Measurements from ENCODE around the gene ANKH. TPM values are rescaled to one million over a fixed set of nuclear protein-coding genes. Genes with fewer than 3 reads are reported as not detected.
A peak's percentile ranks its signal among the peaks of the same experiment; 100 is the strongest.
"Not testable (repeated sequence)": the region's sequence is repeated elsewhere in the genome, so short reads cannot be mapped to it uniquely, and the experiment has no call there.

Gene ANKH
- total RNA-seq (2014; rRNA removed; shearing (Covaris generic)): 5.1 and 5.2 TPM in 2 replicates

DNA sequence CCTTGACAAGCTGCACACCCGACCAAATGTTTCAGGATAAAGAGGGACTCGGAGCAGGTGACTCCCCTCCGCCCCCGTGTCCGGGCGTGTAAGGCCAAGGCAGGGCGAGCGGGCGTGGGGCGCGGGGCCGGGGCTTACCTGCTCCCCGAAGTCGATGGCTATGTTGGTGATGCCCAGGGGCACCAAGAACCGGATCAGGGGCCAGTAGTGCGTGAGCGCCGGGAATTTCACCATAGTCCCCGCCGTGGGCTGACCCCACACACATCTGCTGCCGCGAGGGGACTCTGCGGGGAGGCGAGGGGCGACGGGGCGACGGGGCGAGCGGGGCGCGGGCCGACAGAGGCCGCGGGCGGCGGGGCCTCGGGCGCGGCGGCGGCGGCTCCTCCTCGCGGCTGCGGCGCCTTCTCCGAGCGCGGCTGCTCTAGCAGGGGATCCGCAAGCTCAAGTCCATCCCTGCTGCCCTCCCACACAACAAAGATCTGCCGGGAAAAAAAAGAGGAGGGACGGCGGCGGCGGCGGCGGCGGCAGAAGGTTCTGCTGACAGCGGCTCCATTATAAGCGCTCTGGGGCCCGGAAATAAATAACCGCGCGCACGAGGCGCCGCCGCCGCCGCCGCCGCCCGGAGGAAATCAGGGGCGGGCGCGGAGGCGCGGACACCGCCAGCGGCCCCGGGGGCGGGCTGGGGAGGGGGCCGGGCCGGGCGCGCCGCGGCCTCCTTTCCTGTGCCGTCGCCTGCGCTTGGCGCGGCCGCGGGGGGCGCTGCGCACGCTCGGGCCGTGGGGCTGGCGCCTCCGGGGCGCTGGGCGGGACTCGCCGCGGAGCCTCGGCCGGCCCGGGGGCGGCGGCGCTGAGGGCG, at the start of gene ANKH:
ANKH (minus strand) TSS at position 565 of the 856 bp plus-strand sequence; CDS start at position 234, 331 bp downstream.
- Histone ChIP-seq H3K4me1 (no peaks in the 10 kb centered on the region), H3K4me3 (peak within 1 kb of the TSS; percentile 59), H3K27me3 (no peaks in the 10 kb centered on the region), H3K36me3 (no peaks in the 10 kb centered on the region), H3K9me3 (replicated peaks) (no peaks in the 10 kb centered on the region), H3K27ac (no peak within 1 kb of the TSS; the same call in 1 of the 2 replicates)
- peak; percentile 49 to 69 for DNase-seq

DNA sequence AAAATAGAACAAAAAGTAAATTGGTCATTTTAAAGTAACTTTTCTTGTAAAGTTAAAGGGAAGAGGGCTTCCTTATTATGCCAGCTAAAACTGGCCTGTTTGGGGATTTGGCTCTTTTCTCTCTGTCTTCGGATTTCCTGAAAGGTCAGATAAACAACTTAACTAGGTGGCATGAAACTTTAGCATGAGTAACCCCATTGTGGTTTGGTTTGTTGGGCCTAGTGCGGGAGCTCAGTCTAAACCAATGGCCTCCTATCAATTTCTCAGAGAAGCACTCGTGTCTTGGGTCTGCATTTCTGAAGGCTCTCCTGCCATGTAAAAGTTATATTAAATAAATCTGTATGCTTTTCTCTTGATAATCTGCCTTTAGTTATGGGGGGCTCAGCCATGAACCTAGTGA, 48.5 kb upstream of the ANKH start:
- no peaks in the 10 kb centered on the region for H3K36me3 ChIP-seq
- no peak for DNase-seq
- H3K4me1 ChIP-seq: no peaks in the 10 kb centered on the region
- H3K9me3 ChIP-seq (replicated peaks): no peaks in the 10 kb centered on the region
- H3K27me3 ChIP-seq: no peaks in the 10 kb centered on the region
- H3K27ac ChIP-seq: no peak overlapping the region
- H3K4me3 ChIP-seq: no peak overlapping the region

DNA sequence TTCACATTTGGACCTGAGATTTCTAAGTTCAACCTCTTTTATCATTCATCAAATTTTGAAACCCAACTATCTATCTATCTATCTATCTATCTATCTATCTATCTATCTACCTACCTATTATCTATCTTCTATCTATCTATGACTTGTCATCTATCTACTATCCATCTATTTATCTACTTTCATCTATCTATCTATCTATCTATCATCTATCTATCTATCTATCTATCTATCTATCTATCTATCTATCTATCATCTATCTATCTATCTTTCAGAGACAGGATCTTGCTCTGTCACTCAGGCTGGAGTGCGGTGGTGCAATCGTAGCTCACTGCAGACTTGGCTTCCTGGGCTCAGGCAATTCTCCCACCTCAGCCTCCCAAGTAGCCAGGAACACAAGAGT, 47.5 kb upstream of the ANKH start:
- H3K27ac ChIP-seq; H3K36me3 ChIP-seq; H3K4me3 ChIP-seq; DNase-seq; H3K27me3 ChIP-seq; H3K4me1 ChIP-seq; H3K9me3 ChIP-seq (replicated peaks): not testable (repeated sequence)

DNA sequence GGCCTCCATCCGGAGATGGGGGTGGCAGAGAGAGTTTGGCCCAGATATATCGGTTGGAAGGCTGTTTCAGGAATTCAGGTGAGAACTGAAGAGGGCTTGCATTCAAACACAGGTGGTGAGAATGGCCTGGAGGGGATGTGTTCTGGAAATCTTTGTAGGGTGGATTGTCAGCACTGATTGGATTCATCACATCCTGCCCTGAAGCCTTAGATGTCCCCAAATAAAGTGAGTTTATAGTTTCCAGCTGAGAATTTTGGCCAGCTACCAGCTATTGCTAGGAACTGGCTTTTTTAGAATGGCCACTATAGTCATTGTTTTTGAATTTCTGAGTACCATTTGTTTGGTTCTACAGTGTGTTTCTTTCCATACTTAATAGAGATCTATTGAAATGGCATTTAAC, 46.1 kb upstream of the ANKH start:
- no peaks in the 10 kb centered on the region for H3K27me3 ChIP-seq
- H3K4me3 ChIP-seq: no peak overlapping the region
- no peaks in the 10 kb centered on the region for H3K4me1 ChIP-seq
- DNase-seq: no peak
- no peaks in the 10 kb centered on the region for H3K9me3 ChIP-seq (replicated peaks)
- no peaks in the 10 kb centered on the region for H3K36me3 ChIP-seq
- H3K27ac ChIP-seq: no peak overlapping the region

DNA sequence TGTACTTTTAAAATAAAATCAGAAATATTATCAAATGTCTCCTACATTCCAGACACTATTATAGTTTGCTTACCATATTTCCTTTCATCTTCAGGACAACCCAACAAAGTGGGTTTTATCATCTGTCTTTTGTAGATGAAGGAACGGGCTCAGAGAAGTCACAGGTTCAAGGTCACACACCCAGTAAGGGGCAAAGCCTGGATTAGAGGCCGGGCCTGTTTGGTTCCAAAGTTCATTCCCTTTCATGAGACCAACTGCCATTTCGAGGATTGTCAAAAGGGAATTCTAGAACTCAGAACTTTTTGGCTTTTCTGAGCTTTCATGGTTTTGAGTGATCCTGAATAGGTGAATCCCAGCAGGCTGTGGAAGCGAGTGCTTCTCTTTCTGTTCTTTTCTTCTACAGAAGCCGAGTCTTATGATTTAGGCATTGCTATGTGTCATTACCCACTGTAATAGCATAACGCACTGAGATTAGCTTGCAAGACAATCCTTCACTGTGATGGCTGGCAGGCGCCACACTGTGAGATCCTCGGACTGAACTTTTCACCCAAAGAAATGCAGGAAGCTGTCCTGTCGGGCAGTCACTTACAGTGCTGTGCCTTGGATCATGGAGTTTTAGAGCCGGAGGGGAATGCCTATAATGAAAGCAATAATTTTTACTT, 43.8 kb upstream of the ANKH start:
- DNase-seq: no peak
- Histone ChIP-seq H3K4me3 (no peak overlapping the region), H3K27me3 (no peaks in the 10 kb centered on the region), H3K36me3 (no peaks in the 10 kb centered on the region), H3K27ac (no peak overlapping the region), H3K4me1 (no peaks in the 10 kb centered on the region), H3K9me3 (replicated peaks) (no peaks in the 10 kb centered on the region)

DNA sequence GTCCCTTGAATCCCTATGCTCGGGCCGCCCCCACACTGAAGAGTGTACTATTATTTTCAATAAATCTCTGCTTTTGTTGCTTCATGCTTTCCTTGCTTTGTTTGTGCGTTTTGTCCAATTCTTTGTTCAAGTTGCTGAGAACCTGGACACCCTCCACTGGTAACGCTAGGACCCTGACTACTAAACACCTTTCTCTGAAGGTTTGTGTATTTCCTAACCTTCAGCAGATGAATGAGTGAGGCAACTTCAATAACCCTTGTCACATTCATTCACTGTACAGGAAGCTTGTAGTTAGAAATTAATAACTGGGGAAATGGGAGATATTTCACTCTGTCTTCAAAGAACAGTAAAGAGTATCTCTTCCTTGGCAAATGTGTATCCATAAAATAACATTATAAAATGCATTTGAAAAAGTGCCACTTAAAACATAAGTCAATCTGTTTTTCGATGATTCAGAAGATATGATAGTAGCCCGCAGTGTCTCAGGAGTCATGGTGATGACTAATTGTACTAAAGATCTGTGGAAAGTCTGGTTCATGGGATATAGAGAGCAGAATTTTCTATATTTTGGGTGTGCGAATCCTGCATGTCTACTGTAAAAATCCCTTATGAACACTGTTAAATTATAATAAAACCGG, 43.2 kb upstream of the ANKH start:
- no peaks in the 10 kb centered on the region for H3K9me3 ChIP-seq (replicated peaks)
- no peak overlapping the region for H3K4me3 ChIP-seq
- H3K27me3 ChIP-seq: no peaks in the 10 kb centered on the region
- no peaks in the 10 kb centered on the region for H3K36me3 ChIP-seq
- no peaks in the 10 kb centered on the region for H3K4me1 ChIP-seq
- DNase-seq: no peak
- no peak overlapping the region for H3K27ac ChIP-seq

DNA sequence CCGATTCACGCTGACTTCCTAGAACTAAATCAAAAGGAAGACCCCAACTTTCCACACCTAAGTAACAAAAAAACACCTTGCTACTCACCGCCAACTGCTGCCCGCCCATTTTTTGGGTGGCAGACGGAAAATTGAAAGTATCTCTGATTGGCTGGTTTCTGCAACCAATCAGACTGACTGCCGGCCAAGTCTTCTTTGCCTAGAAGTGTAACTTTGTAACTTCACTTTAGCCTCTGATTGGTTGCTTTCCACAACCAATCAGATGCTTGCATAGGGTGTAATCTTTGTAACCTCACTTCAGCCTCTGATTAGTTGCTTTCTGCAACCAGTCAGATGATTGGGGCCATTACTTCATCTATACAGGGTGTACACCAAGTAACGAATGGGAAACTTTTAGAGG, 42.6 kb upstream of the ANKH start:
- no peaks in the 10 kb centered on the region for H3K9me3 ChIP-seq (replicated peaks)
- H3K4me3 ChIP-seq: no peak overlapping the region
- no peaks in the 10 kb centered on the region for H3K27me3 ChIP-seq
- DNase-seq: no peak
- H3K4me1 ChIP-seq: no peaks in the 10 kb centered on the region
- no peak overlapping the region for H3K27ac ChIP-seq
- H3K36me3 ChIP-seq: no peaks in the 10 kb centered on the region

DNA sequence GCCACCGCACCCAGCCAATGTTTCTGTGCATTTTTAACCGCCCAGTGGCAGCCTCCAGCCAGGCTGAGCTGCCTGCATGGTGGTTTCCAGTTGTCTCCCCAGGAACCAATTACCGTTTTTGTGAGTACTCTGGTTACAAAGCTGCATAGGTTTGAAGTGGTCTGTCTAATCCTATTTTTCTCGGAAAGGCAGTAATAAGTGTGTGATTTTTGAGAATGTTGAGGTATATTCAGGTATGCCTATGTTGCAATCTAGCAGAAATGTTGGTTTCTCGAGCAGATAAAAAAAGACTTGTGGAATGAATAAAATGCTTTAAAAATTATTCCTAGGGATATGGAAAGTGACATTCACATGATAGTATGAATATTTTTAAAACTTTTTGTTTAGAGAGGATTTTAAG, 41.5 kb upstream of the ANKH start:
- H3K9me3 ChIP-seq (replicated peaks): no peaks in the 10 kb centered on the region
- DNase-seq: no peak
- H3K4me1 ChIP-seq: no peaks in the 10 kb centered on the region
- no peak overlapping the region for H3K27ac ChIP-seq
- no peaks in the 10 kb centered on the region for H3K36me3 ChIP-seq
- no peak overlapping the region for H3K4me3 ChIP-seq
- H3K27me3 ChIP-seq: no peaks in the 10 kb centered on the region

DNA sequence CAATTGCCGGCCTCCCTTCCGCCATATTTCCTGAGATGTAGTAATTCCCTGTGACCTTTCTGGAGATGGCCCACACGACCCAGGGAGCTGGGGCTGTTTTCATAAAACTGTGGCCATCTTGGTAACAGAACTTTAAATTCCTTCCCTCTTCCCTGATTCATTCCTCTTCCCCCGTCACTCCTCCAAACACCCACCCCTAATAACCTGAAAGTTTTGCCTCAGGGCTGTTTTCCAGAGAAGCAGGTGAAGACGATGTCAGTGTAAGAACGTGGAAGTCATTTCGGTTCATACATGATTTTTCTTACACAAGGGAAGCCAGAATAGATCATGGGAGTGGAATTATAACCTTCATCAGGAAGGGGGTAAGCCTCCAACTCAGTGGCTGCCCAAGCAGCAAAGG, 40.6 kb upstream of the ANKH start:
- H3K27ac ChIP-seq: no peak overlapping the region
- no peaks in the 10 kb centered on the region for H3K9me3 ChIP-seq (replicated peaks)
- no peak for DNase-seq
- H3K36me3 ChIP-seq: no peaks in the 10 kb centered on the region
- no peaks in the 10 kb centered on the region for H3K27me3 ChIP-seq
- no peaks in the 10 kb centered on the region for H3K4me1 ChIP-seq
- H3K4me3 ChIP-seq: no peak overlapping the region

DNA sequence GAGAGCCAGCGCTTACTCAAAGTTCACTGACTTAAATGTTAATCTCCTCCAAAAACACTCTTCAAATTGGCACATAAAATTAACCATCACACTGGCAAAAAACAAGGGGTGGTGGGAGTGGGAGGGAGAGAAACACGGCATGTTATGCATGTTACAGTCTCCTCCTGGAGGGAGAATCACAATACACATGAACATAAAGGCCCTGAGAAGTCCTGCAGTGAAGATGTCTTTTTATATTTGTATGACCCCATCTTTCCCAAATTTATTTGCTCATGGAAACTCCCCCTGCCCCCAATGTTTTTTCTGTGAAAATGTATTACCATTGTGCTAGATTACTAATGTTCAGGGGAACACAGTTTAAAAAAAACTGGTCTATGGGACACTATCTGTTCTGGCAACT, 37.8 kb upstream of the ANKH start:
- Histone ChIP-seq H3K4me1 (no peaks in the 10 kb centered on the region), H3K4me3 (no peak overlapping the region), H3K27ac (no peak overlapping the region), H3K27me3 (no peaks in the 10 kb centered on the region), H3K36me3 (no peaks in the 10 kb centered on the region), H3K9me3 (replicated peaks) (no peaks in the 10 kb centered on the region)
- no peak for DNase-seq

DNA sequence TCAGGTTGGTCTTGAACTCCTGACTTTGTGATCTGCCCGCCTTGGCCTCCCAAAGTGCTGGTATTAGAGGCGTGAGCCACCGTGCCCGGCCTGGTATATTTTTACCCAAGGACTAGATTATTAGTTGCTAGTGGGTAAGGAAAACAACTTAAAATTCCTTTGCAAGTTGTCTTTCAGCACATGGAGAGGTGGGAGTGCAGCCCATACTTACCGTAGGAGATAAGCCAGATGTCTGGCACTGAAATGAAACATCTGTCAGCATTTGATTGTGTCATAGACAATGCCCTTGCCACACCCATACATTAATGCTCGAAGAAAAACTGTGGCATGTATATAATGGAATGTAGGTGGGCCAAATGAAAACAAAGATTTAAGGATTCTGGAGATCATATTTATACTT, 36.6 kb upstream of the ANKH start:
- Histone ChIP-seq H3K9me3 (replicated peaks) (no peaks in the 10 kb centered on the region), H3K4me3 (no peak overlapping the region), H3K27ac (no peak overlapping the region), H3K36me3 (no peaks in the 10 kb centered on the region), H3K4me1 (no peaks in the 10 kb centered on the region), H3K27me3 (no peaks in the 10 kb centered on the region)
- DNase-seq: no peak

DNA sequence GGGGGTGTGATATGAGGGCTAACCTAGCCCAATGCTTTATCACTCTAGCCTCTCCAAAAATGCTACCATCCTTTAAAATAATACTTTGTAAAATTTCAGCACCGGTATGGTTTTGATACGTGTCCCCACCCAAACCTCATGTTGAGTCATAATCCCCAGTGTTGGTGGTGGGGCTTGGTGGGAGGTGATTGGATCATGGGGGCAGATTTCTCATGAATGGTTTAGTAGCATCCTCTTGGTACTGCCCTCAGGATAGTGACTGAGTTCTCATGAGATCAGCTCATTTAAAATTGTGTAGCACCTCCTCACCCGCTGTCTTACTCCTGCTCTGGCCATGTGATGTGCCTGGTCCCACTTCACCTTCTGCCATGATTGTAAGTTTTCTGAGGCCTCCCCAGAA, 35.0 kb upstream of the ANKH start:
- no peaks in the 10 kb centered on the region for H3K9me3 ChIP-seq (replicated peaks)
- no peaks in the 10 kb centered on the region for H3K27me3 ChIP-seq
- H3K36me3 ChIP-seq: no peaks in the 10 kb centered on the region
- no peak overlapping the region for H3K27ac ChIP-seq
- no peak overlapping the region for H3K4me3 ChIP-seq
- no peak for DNase-seq
- no peaks in the 10 kb centered on the region for H3K4me1 ChIP-seq

DNA sequence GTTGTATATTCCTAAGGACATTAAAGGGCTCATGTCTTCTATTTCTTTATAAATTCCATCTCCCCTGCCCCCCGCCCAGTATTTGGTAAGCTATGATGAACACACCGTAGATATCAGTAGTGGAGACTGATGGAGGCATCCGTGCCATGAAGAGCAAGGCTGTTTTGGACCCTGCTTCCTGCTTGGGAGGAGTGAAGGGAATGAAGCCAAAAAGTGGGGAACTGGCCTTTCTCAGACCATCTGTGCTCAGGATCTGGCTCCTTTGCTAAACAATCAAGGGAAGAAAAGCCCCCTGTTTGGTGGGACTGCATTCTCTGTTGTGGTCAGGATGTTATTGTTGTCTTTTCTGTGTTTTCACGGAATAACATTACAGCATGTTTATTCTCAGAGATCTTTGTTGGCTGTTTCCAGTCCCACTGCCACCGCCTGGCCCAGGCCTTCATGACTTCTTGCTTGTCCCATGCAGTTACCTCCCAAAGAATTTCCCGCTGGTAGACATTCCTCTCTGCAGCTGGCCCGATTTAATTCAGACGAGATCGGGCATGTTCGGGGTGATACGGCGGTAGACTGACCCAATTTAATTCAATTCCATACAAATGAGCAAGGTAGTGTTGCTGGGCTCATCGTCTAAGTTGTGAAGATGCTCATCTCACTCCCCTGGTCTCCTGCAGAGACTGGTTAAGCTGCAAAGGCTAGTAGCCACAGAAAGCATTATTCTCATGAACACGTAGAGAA, 31.4 kb upstream of the ANKH start:
- no peak for DNase-seq
- H3K4me1 ChIP-seq: no peaks in the 10 kb centered on the region
- no peak overlapping the region for H3K27ac ChIP-seq
- H3K4me3 ChIP-seq: no peak overlapping the region
- no peaks in the 10 kb centered on the region for H3K36me3 ChIP-seq
- no peaks in the 10 kb centered on the region for H3K27me3 ChIP-seq
- no peaks in the 10 kb centered on the region for H3K9me3 ChIP-seq (replicated peaks)

DNA sequence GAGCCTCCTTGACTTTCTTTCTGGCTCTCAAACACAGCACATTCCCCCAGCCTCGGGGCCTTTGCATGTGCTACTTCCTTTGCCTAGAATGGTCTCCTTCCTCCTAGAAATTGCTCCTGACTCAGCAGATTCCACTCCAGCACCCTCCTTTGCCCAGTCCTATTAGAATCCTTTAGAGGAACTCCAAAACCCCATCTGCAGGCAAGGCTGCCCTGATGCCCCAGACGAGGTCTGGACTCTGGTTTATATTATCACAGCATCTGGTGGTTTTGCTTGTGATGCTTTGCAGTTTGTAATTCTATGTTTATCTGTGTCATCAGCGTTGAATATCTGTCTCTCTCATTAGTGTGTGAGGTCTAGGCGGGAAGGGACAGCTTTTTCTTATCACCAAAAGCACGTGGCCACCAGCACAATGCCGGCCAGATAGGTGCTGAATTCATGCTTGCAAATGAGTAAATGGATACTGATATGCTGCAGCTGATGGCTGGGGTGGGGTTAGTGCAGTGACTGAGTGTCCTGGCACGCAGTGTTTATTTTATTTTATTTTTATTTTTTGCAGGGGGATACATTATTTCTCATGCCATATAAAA, 30.0 kb upstream of the ANKH start:
- H3K4me3 ChIP-seq: no peak overlapping the region
- H3K4me1 ChIP-seq: no peaks in the 10 kb centered on the region
- H3K27me3 ChIP-seq: no peaks in the 10 kb centered on the region
- H3K9me3 ChIP-seq (replicated peaks): no peaks in the 10 kb centered on the region
- no peak for DNase-seq
- H3K27ac ChIP-seq: no peak overlapping the region
- H3K36me3 ChIP-seq: no peaks in the 10 kb centered on the region

All from SJCRH30 (cell line).